BJ (cell line): ENCODE measurements around the gene NR2F1. TPM values are rescaled to one million over a fixed set of nuclear protein-coding genes. Genes with fewer than 3 reads are reported as not detected.

ENCODE experiments used
- CTCF ChIA-PET: fragments of 350-600 bp; formaldehyde crosslinking; extraction: SDS; loops from one replicate; lab custom pipeline; 2021; ENCODE audit warnings: antibody characterized with exemption, inconsistent platforms; lab: Yijun Ruan, JAX
- POLR2A ChIA-PET: fragments of 300-600 bp; sonication (Branson Sonifier 250); formaldehyde crosslinking; extraction: SDS; loops from one replicate; lab custom pipeline; 2021; ENCODE audit warnings: antibody characterized with exemption; lab: Charles Lee
- DNase-seq: peaks from one replicate; pipeline ENCODE4 v3.0.0-alpha.2; 2011; ENCODE audit warnings: low read depth
- H3K27me3 ChIP-seq: 2 replicates; pipeline ENCODE4 v1.6.0; 2011; ENCODE audit warnings: low read length; ENCODE audit not compliant: control insufficient read depth, insufficient read depth
- H3K36me3 ChIP-seq: 2 replicates; pipeline ENCODE4 v1.5.1; 2011; ENCODE audit warnings: low read length; ENCODE audit not compliant: control insufficient read depth, insufficient read depth
- H3K4me3 ChIP-seq: 2 replicates; pipeline ENCODE4 v1.5.1; 2011; ENCODE audit warnings: low read depth, mild to moderate bottlenecking, control low read depth, low read length
- CTCF ChIP-seq: IDR thresholded peaks from 2 replicates; pipeline ENCODE4 v1.5.1; 2011; ENCODE audit warnings: low read depth, mild to moderate bottlenecking, control low read depth, inconsistent platforms, low read length, moderate library complexity; ENCODE audit not compliant: insufficient read depth
- polyA plus RNA-seq: library from polyadenylated mRNA; depleted of rRNA; stranded (reverse); fragments of >200 nt; gene quantifications from 2 replicates; pipeline ENCODE4 v1.2.3, GENCODE V29; 2011

NR2F1 gene
- polyA plus RNA-seq, 1 experiment = 39.4 TPM

GRCh38 chr5:93594591-93595419 is 11.8 kb downstream of the NR2F1 start:
- ChIA-PET CTCF (interaction anchor here (2.1 kb wide), 1 partner anchor 13 kb away, joined by 7 read pairs; no protein-coding TSS in a partner anchor), POLR2A (no interaction called here)
- TF ChIP-seq CTCF = no peak
- H3K27me3 ChIP-seq = no peaks in the 10 kb centered on the region
- peaks cover 15% of the 10 kb centered on the region for H3K36me3 ChIP-seq
- no peak for DNase-seq
- no peak overlapping the region for H3K4me3 ChIP-seq

GRCh38 chr5:93595420-93596147 is 12.6 kb downstream of the NR2F1 start:
- no peak for DNase-seq
- Histone ChIP-seq H3K4me3 (no peak overlapping the region), H3K36me3 (peaks cover 15% of the 10 kb centered on the region), H3K27me3 (no peaks in the 10 kb centered on the region)
- TF ChIP-seq CTCF = no peak
- CTCF ChIA-PET = interaction anchor here (0.5 to 2.1 kb wide), 4 partner anchors 9 to 147 kb away, joined by 3 to 7 read pairs (median 4); partner anchors contain the start of gene NR2F1
- POLR2A ChIA-PET = no interaction called here

GRCh38 chr5:93596310-93596675 is 13.3 kb downstream of the NR2F1 start:
- ChIA-PET CTCF (interaction anchor here (1.2 to 2.1 kb wide), 2 partner anchors 11 to 13 kb away, joined by 3 to 7 read pairs; partner anchors contain the start of gene NR2F1), POLR2A (no interaction called here)
- Histone ChIP-seq H3K36me3 (peaks cover 15% of the 10 kb centered on the region), H3K4me3 (no peak overlapping the region), H3K27me3 (no peaks in the 10 kb centered on the region)
- no peak for TF ChIP-seq CTCF
- DNase-seq = no peak

- no peak for DNase-seq
- Histone ChIP-seq H3K4me3 (no peak overlapping the region), H3K27me3 (no peaks in the 10 kb centered on the region), H3K36me3 (peaks cover 15% of the 10 kb centered on the region)
- CTCF ChIA-PET = no interaction called here
- POLR2A ChIA-PET = no interaction called here
- TF ChIP-seq CTCF = no peak
These were observed 13.9 kb downstream of the NR2F1 start for GRCh38 chr5:93596676-93597490.
